Neutrophil (primary cell): Measurements from ENCODE around the gene LTBP1.

Experiments used
- H3K27ac ChIP-seq: fragments of 200-600 bp; sonication (generic); 2 replicates; pipeline ENCODE4 v1.5.1; 2016; ENCODE audit warnings: mild to moderate bottlenecking, moderate library complexity
- H3K27me3 ChIP-seq: fragments of 200-600 bp; sonication (generic); 2 replicates; pipeline ENCODE4 v1.6.0; 2016; ENCODE audit warnings: mild to moderate bottlenecking
- H3K36me3 ChIP-seq: fragments of 200-600 bp; sonication (generic); 2 replicates; pipeline ENCODE4 v1.5.1; 2017
- H3K4me1 ChIP-seq, 2 experiments: fragments of 200-600 bp in 1 of 2; sonication (generic) in 1 of 2; 1 replicate in 1 of 2; 2 replicates in 1 of 2; pipeline versions ENCODE4 v1.5.1 to v1.6.1; 2013 to 2016; ENCODE audit warnings: low read depth in 1 of 2, low read length in 1 of 2, mild to moderate bottlenecking in 1 of 2, moderate library complexity in 1 of 2; ENCODE audit not compliant: control insufficient read depth in 1 of 2, insufficient read depth in 1 of 2
- H3K4me3 ChIP-seq, 2 experiments: fragments of 200-600 bp in 1 of 2; sonication (generic) in 1 of 2; 1 replicate in 1 of 2; 2 replicates in 1 of 2; pipeline ENCODE4 v1.5.1; 2013 to 2016; ENCODE audit warnings: low read depth in 1 of 2, low read length in 1 of 2, mild to moderate bottlenecking in 1 of 2, moderate library complexity in 1 of 2
- H3K9me3 ChIP-seq: fragments of 200-600 bp; sonication (generic); 2 replicates; pipeline ENCODE4 v1.5.1; 2016
- CTCF ChIP-seq: fragments of 200-600 bp; sonication (generic); IDR thresholded peaks from 2 replicates; pipeline ENCODE4 v1.5.1; 2016; ENCODE audit warnings: antibody characterized with exemption

The LTBP1 gene

GRCh38 chr2:33342705-33343104 is 396.0 kb downstream of the LTBP1 start:
- TF ChIP-seq CTCF = no peak
- no peaks in the 10 kb centered on the region for H3K27me3 ChIP-seq
- H3K4me3 ChIP-seq = no peak overlapping the region
- H3K36me3 ChIP-seq = no peaks in the 10 kb centered on the region
- no peak overlapping the region for H3K27ac ChIP-seq
- H3K9me3 ChIP-seq = no peaks in the 10 kb centered on the region
- H3K4me1 ChIP-seq = no peaks in the 10 kb centered on the region

DNA sequence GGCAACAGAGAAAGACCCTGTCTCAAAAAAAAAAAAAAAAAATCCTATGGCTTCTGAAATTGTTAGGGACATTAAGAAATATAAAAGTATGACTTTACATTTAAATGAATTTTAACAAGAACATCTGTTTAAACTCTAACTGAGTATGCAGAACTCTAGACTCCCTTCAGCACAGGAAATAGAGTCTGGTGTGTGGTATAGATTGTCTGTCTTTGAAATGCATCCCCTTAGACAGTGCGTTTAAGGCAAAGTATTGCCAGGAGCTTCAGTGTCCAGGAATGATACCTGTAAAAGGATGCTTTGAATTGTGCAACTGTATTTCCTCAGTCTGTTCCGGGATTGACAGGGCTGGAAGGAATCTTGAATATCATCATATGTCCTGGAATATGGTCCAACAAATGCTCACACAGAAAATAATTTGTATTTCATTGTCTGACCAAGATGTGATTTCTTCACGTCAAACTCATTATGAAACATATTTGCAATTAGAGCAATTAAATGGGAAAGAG is 396.7 kb downstream of the LTBP1 start:
- no peaks in the 10 kb centered on the region for H3K27me3 ChIP-seq
- H3K36me3 ChIP-seq = no peaks in the 10 kb centered on the region
- H3K4me1 ChIP-seq = no peaks in the 10 kb centered on the region
- H3K9me3 ChIP-seq = no peaks in the 10 kb centered on the region
- no peak overlapping the region for H3K27ac ChIP-seq
- TF ChIP-seq CTCF = no peak
- H3K4me3 ChIP-seq = no peak overlapping the region

DNA sequence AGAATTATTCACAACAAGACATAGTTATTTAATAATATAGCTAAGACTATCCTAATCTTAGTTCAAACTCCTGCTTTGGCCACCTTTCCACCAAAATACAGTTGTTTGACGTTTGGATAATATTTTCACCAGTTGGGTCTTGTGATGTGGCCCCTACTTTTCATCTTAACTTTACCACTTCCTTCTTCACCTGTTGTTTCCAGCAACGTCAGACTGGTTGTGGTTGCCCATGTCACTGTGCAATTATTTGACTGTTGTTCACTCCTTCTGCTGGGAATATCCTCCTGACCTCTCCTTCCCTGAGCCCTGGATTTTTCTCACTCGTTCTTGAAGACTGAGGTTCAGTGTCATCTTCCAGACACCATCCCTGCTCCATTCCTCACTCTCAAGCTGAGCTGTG is 397.5 kb downstream of the LTBP1 start:
- Histone ChIP-seq H3K4me3 (no peak overlapping the region), H3K27ac (no peak overlapping the region), H3K27me3 (no peaks in the 10 kb centered on the region), H3K9me3 (no peaks in the 10 kb centered on the region), H3K36me3 (no peaks in the 10 kb centered on the region), H3K4me1 (no peaks in the 10 kb centered on the region)
- TF ChIP-seq CTCF = no peak

DNA sequence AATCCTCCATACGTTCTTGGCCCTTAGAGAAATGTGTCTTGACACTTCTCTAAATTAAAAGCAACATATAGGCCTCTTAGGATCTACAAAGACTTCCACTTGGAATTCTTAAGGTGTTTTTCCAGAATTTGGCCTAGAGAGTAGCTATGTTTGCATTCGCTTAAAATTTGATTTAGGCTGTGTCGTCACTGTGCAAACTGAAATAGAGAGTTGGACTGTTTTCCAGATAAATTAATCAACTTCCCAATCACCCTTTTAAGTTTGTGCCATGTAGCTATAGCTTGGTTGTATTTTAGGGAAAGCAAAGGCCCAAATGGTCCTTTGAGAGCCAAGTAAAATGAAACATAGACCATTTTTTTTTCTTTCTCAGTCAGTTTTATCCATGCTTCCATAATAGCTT is 401.1 kb downstream of the LTBP1 start:
- no peaks in the 10 kb centered on the region for H3K27me3 ChIP-seq
- H3K9me3 ChIP-seq = no peaks in the 10 kb centered on the region
- no peaks in the 10 kb centered on the region for H3K36me3 ChIP-seq
- no peak overlapping the region for H3K27ac ChIP-seq
- no peak for TF ChIP-seq CTCF
- no peaks in the 10 kb centered on the region for H3K4me1 ChIP-seq
- no peak overlapping the region for H3K4me3 ChIP-seq

DNA sequence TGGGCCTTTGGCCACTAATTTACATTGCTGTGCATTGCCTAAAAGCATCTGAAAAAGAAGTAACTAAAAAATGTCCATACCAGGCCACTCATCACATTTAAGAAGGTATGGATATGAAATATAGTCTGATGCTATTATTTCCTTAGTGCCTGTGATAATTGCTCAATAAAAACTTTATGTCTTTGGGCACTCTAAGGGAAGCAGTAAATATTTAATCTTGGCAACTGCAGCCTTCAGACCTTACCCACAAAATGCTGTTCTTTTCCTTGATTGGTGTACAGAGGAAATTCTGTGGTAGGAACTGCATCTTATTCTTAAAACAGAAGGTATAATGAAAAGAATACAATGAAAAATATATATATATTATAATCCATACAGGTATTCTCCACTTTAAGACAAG is 403.9 kb downstream of the LTBP1 start:
- Histone ChIP-seq H3K36me3 (no peaks in the 10 kb centered on the region), H3K9me3 (peaks cover 1% of the 10 kb centered on the region), H3K27ac (no peak overlapping the region), H3K4me3 (no peak overlapping the region), H3K4me1 (no peaks in the 10 kb centered on the region), H3K27me3 (no peaks in the 10 kb centered on the region)
- no peak for TF ChIP-seq CTCF

GRCh38 chr2:33351781-33352180 is 405.0 kb downstream of the LTBP1 start:
- TF ChIP-seq CTCF = no peak
- Histone ChIP-seq H3K9me3 (peaks cover 12% of the 10 kb centered on the region), H3K36me3 (no peaks in the 10 kb centered on the region), H3K27me3 (no peaks in the 10 kb centered on the region), H3K4me3 (no peak overlapping the region), H3K27ac (no peak overlapping the region), H3K4me1 (no peaks in the 10 kb centered on the region)
